ENCODE measurements around the gene MBLAC1. TPM values are rescaled to one million over a fixed set of nuclear protein-coding genes. Genes with fewer than 3 reads are reported as not detected.
A peak's percentile ranks its signal among the peaks of the same experiment; 100 is the strongest.

MBLAC1 gene
- total and polyA plus RNA-seq, 9 of the 15 experiments (the other 6 are each of a cell fraction or from before 2014, with no cell fraction given) = 0.03 to 3.1 (median 0.52) TPM

GRCh38 chr7:100157334-100158228, 30.8 kb downstream of the MBLAC1 start (continued):
- TF ChIP-seq HMG20B (CRISPR knock-in tag; IDR thresholded peaks at IDR 0.05) (no peak), SMAD1 (IDR thresholded peaks at IDR 0.05; ENCODE audit: low read depth, low read length, partially characterized antibody) (no peak), USF2 (CRISPR knock-in tag; IDR thresholded peaks at IDR 0.05) (no peak), NCOA1 (IDR thresholded peaks at IDR 0.05; ENCODE audit: low read depth) (no peak), CREB5 (CRISPR knock-in tag; IDR thresholded peaks at IDR 0.05) (no peak), PTRF (tag; IDR thresholded peaks at IDR 0.05) (no peak), ZNF75A (CRISPR knock-in tag; IDR thresholded peaks at IDR 0.05) (no peak), ZBTB12 (CRISPR knock-in tag; IDR thresholded peaks at IDR 0.05) (no peak), KLF13 (tag; IDR thresholded peaks at IDR 0.05; ENCODE audit: borderline replicate concordance, low read depth) (no peak), YY1 (IDR thresholded peaks at IDR 0.05; ENCODE audit: borderline replicate concordance in 1 of 3, control insufficient read depth in 1 of 3, extremely low read depth in 1 of 3, insufficient read depth in 3 of 3, insufficient read length in 1 of 3, insufficient replicate concordance in 2 of 3, low read depth in 1 of 3, low read length in 2 of 3) (no peak), MAFG (tag; conservative IDR thresholded peaks at IDR 0.05) (no peak), AFF1 (IDR thresholded peaks at IDR 0.05; ENCODE audit: low read depth in 1 of 2, partially characterized antibody in 2 of 2) (peak in 1 of 2 experiments; percentile 48), ARNT (IDR thresholded peaks at IDR 0.05) (peak in 1 of 2 experiments; percentile 67; a peak in 1 of 4 replicates), TCF15 (CRISPR knock-in tag; IDR thresholded peaks at IDR 0.05) (no peak), CAMTA2 (CRISPR knock-in tag; conservative IDR thresholded peaks at IDR 0.05) (no peak)
